DOHH2 (cell line): Measurements from ENCODE around the gene MAP4K4.

ENCODE experiments used
- H3F3A ChIP-seq: fragments of 200-600 bp; sonication (generic), shearing (Covaris generic); 2 replicates; pipeline ENCODE4 v1.6.0; 2016; ENCODE audit warnings: antibody characterized with exemption, mild to moderate bottlenecking; ENCODE audit not compliant: control insufficient read depth, insufficient read depth
- H3K27ac ChIP-seq: fragments of 200-600 bp; sonication (generic); 2 replicates; pipeline ENCODE4 v1.5.1; 2014; ENCODE audit warnings: low read depth, mild to moderate bottlenecking, low read length, moderate library complexity
- H3K27me3 ChIP-seq: fragments of 200-600 bp; sonication (generic); 2 replicates; pipeline ENCODE4 v1.6.1; 2014; ENCODE audit warnings: mild to moderate bottlenecking, low read length, mixed read lengths; ENCODE audit not compliant: control insufficient read depth
- H3K36me3 ChIP-seq: fragments of 200-600 bp; sonication (generic); 2 replicates; pipeline ENCODE4 v1.6.1; 2014; ENCODE audit warnings: mild to moderate bottlenecking, low read length, moderate library complexity, mixed read lengths; ENCODE audit not compliant: control insufficient read depth
- H3K4me1 ChIP-seq: fragments of 200-600 bp; sonication (generic); 2 replicates; pipeline ENCODE4 v1.6.1; 2014; ENCODE audit warnings: mild to moderate bottlenecking, low read length, mixed read lengths; ENCODE audit not compliant: control insufficient read depth
- H3K4me2 ChIP-seq: fragments of 200-600 bp; sonication (generic); 2 replicates; pipeline ENCODE4 v1.6.0; 2014; ENCODE audit warnings: mild to moderate bottlenecking, low read length, moderate library complexity
- H3K4me3 ChIP-seq: fragments of 200-600 bp; sonication (generic); 2 replicates; pipeline ENCODE4 v1.5.1; 2014; ENCODE audit warnings: mild to moderate bottlenecking, low read length, mixed read lengths
- H3K79me2 ChIP-seq: fragments of 200-600 bp; sonication (generic); 2 replicates; pipeline ENCODE4 v1.6.1; 2014; ENCODE audit warnings: mild to moderate bottlenecking, low read length, mixed read lengths; ENCODE audit not compliant: control insufficient read depth
- H3K9me2 ChIP-seq: fragments of 200-600 bp; sonication (generic); replicated peaks from 2 replicates; pipeline ENCODE4 v1.6.1; 2014; ENCODE audit warnings: mild to moderate bottlenecking, low read length, mixed read lengths; ENCODE audit not compliant: control insufficient read depth
- H3K9me3 ChIP-seq: fragments of 200-600 bp; sonication (generic); 2 replicates; pipeline ENCODE4 v1.6.1; 2014; ENCODE audit warnings: antibody characterized with exemption, low read length, mixed read lengths; ENCODE audit not compliant: control insufficient read depth, insufficient read depth
- H4K20me1 ChIP-seq: fragments of 200-600 bp; sonication (generic); 2 replicates; pipeline ENCODE4 v1.6.0; 2014; ENCODE audit warnings: low read depth, mild to moderate bottlenecking, antibody characterized with exemption, low read length, moderate library complexity; ENCODE audit not compliant: control insufficient read depth, insufficient read depth
- EZH2phosphoT487 ChIP-seq: fragments of 200-600 bp; sonication (generic); IDR thresholded peaks from 2 replicates; pipeline ENCODE4 v1.6.1; 2017; ENCODE audit warnings: borderline replicate concordance, mild to moderate bottlenecking, antibody characterized with exemption, low read length, moderate library complexity, mixed read lengths
- TF ChIP-seq, protein P1 (sequence below): fragments of 200-600 bp; sonication (generic); IDR thresholded peaks from one replicate; pipeline ENCODE4 v1.5.1; 2014; ENCODE audit warnings: antibody characterized with exemption, mild to moderate bottlenecking, low read depth, low read length; ENCODE audit not compliant: poor library complexity, severe bottlenecking

MAP4K4 gene

GRCh38 chr2:101895819-101896322 is 198.4 kb downstream of the MAP4K4 start:
- Histone ChIP-seq H3F3A (peaks cover 3% of the 10 kb centered on the region; the same call in 1 of the 2 replicates), H3K9me2 (no peaks in the 10 kb centered on the region), H3K4me3 (no peak overlapping the region), H3K4me1 (no peaks in the 10 kb centered on the region), H3K79me2 (no peaks in the 10 kb centered on the region), H3K36me3 (peaks cover 31% of the 10 kb centered on the region), H4K20me1 (no peaks in the 10 kb centered on the region), H3K27ac (no peak overlapping the region), H3K9me3 (no peaks in the 10 kb centered on the region), H3K4me2 (no peak overlapping the region), H3K27me3 (no peaks in the 10 kb centered on the region)
- TF ChIP-seq, protein P1, sequence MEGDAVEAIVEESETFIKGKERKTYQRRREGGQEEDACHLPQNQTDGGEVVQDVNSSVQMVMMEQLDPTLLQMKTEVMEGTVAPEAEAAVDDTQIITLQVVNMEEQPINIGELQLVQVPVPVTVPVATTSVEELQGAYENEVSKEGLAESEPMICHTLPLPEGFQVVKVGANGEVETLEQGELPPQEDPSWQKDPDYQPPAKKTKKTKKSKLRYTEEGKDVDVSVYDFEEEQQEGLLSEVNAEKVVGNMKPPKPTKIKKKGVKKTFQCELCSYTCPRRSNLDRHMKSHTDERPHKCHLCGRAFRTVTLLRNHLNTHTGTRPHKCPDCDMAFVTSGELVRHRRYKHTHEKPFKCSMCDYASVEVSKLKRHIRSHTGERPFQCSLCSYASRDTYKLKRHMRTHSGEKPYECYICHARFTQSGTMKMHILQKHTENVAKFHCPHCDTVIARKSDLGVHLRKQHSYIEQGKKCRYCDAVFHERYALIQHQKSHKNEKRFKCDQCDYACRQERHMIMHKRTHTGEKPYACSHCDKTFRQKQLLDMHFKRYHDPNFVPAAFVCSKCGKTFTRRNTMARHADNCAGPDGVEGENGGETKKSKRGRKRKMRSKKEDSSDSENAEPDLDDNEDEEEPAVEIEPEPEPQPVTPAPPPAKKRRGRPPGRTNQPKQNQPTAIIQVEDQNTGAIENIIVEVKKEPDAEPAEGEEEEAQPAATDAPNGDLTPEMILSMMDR, result no peak
- TF ChIP-seq EZH2phosphoT487, result no peak

GRCh38 chr2:101897301-101897700 is 199.8 kb downstream of the MAP4K4 start:
- Histone ChIP-seq H4K20me1 (no peaks in the 10 kb centered on the region), H3K9me2 (no peaks in the 10 kb centered on the region), H3K27ac (no peak overlapping the region), H3F3A (peaks cover 3% of the 10 kb centered on the region; the same call in 1 of the 2 replicates), H3K4me2 (no peak overlapping the region), H3K27me3 (no peaks in the 10 kb centered on the region), H3K4me3 (no peak overlapping the region), H3K79me2 (no peaks in the 10 kb centered on the region), H3K36me3 (peaks cover 20% of the 10 kb centered on the region), H3K9me3 (no peaks in the 10 kb centered on the region), H3K4me1 (no peaks in the 10 kb centered on the region)
- no peak for TF ChIP-seq EZH2phosphoT487
- TF ChIP-seq, protein P1, result no peak

DNA sequence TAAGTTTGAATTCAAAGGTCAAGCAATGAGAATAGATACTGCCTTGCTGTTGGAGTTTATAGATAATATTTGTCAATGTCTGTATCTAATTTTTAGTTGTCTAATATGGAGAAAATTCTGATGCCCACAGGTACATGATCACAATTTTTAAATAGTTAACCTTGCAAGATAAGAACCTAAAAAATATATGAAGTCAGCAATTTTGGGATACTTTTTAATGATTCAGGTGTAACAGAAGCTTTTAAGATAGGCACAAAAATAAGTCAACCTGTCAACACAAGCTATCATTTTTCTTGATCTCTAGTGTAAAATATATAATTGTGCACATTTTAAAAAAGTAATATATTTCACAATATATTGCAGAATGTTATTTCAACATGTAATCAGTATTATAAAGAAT is 201.8 kb downstream of the MAP4K4 start:
- Histone ChIP-seq H3K27me3 (no peaks in the 10 kb centered on the region), H3K27ac (no peak overlapping the region), H3K4me1 (no peaks in the 10 kb centered on the region), H3K36me3 (peaks cover under 1% of the 10 kb centered on the region; the same call in 1 of the 2 replicates), H3K79me2 (no peaks in the 10 kb centered on the region), H3F3A (peaks cover 3% of the 10 kb centered on the region; the same call in 1 of the 2 replicates), H3K4me3 (no peak overlapping the region), H3K9me2 (no peaks in the 10 kb centered on the region), H3K4me2 (no peak overlapping the region), H4K20me1 (no peaks in the 10 kb centered on the region), H3K9me3 (no peaks in the 10 kb centered on the region)
- TF ChIP-seq EZH2phosphoT487, result no peak
- TF ChIP-seq, protein P1, result no peak
